Kidney tubule cell (primary cell): ENCODE data around the gene DPP10.

Source experiments
- DNase-seq: peaks from one replicate; pipeline ENCODE4 v3.0.0-alpha.2; 2018; ENCODE audit warnings: low spot score

Gene DPP10

GRCh38 chr2:115161081-115161770 lies 718.8 kb downstream of the DPP10 start:
- DNase-seq: peak; percentile 7

GRCh38 chr2:115161771-115162493 lies 719.5 kb downstream of the DPP10 start:
- DNase-seq: no peak

GRCh38 chr2:115162494-115163293 lies 720.3 kb downstream of the DPP10 start:
- DNase-seq: no peak

GRCh38 chr2:115163572-115163971 lies 721.1 kb downstream of the DPP10 start:
- DNase-seq: no peak

- DNase-seq: peak; percentile 39
These were observed 723.2 kb downstream of the DPP10 start for GRCh38 chr2:115165529-115166109.

GRCh38 chr2:115168457-115168856 lies 726.0 kb downstream of the DPP10 start:
- DNase-seq: no peak

GRCh38 chr2:115169814-115170213 lies 727.4 kb downstream of the DPP10 start:
- no peak for DNase-seq

- no peak for DNase-seq
These were observed 729.3 kb downstream of the DPP10 start for GRCh38 chr2:115171751-115172150.

- DNase-seq: no peak
These were observed 732.2 kb downstream of the DPP10 start for GRCh38 chr2:115174651-115175050.

- no peak for DNase-seq
These were observed 740.7 kb downstream of the DPP10 start for GRCh38 chr2:115183144-115183543.

- DNase-seq: no peak
These were observed 748.0 kb downstream of the DPP10 start for GRCh38 chr2:115190459-115190858.

- no peak for DNase-seq
These were observed 752.2 kb downstream of the DPP10 start for GRCh38 chr2:115194623-115195022.

- DNase-seq: no peak
These were observed 754.1 kb downstream of the DPP10 start for GRCh38 chr2:115196587-115196986.

GRCh38 chr2:115199966-115200365 lies 757.5 kb downstream of the DPP10 start:
- no peak for DNase-seq

- DNase-seq: no peak
These were observed 758.9 kb downstream of the DPP10 start for GRCh38 chr2:115201386-115201785.

GRCh38 chr2:115208493-115209164 lies 766.2 kb downstream of the DPP10 start:
- DNase-seq: no peak

- DNase-seq: no peak
These were observed 771.6 kb downstream of the DPP10 start for GRCh38 chr2:115214050-115214449.

- DNase-seq: no peak
These were observed 776.9 kb downstream of the DPP10 start for GRCh38 chr2:115219296-115219695.

- DNase-seq: no peak
These were observed 791.7 kb downstream of the DPP10 start for GRCh38 chr2:115234186-115234585.

- no peak for DNase-seq
These were observed 792.3 kb downstream of the DPP10 start for GRCh38 chr2:115234737-115235136.

- no peak for DNase-seq
These were observed 805.6 kb downstream of the DPP10 start for GRCh38 chr2:115248066-115248465.

- no peak for DNase-seq
These were observed 834.9 kb downstream of the DPP10 start for GRCh38 chr2:115277366-115277765.
